HG03103 (cell line): Measurements from ENCODE around the gene MCL1.
"Not testable (repeated sequence)": the region's sequence is repeated elsewhere in the genome, so short reads cannot be mapped to it uniquely, and the experiment has no call there.

Experiments
- ATAC-seq: cut with Tn5 transposase; IDR thresholded peaks from one replicate; pipeline ENCODE4 v1.9.1; 2021; ENCODE audit warnings: low read depth; ENCODE audit not compliant: unreplicated experiment

The MCL1 gene

GRCh38 chr1:150579110-150579944 lies at the start of gene MCL1:
Gene MCL1 (minus strand): TSS chr1:150579610. CDS start chr1:150579530, 80 bp downstream.
- ATAC-seq: peak; percentile 80

- ATAC-seq: no peak
Observed at GRCh38 chr1:150628766-150629114, 49.3 kb upstream of the MCL1 start.

GRCh38 chr1:150627826-150628410 lies 48.5 kb upstream of the MCL1 start:
- ATAC-seq: no peak

GRCh38 chr1:150626150-150626549 lies 46.7 kb upstream of the MCL1 start:
- ATAC-seq: no peak

GRCh38 chr1:150624546-150624945 lies 45.1 kb upstream of the MCL1 start:
- ATAC-seq: not testable (repeated sequence)

GRCh38 chr1:150624134-150624533 lies 44.7 kb upstream of the MCL1 start:
- not testable (repeated sequence) for ATAC-seq

GRCh38 chr1:150622303-150622975 lies 43.0 kb upstream of the MCL1 start:
- ATAC-seq: no peak

- ATAC-seq: no peak
Observed at GRCh38 chr1:150621497-150622302, 42.3 kb upstream of the MCL1 start.

GRCh38 chr1:150620919-150621318 lies 41.5 kb upstream of the MCL1 start:
- ATAC-seq: no peak

- no peak for ATAC-seq
Observed at GRCh38 chr1:150619576-150620509, 40.4 kb upstream of the MCL1 start.

GRCh38 chr1:150615346-150616201 lies 36.2 kb upstream of the MCL1 start:
- ATAC-seq: no peak

- ATAC-seq: no peak
Observed at GRCh38 chr1:150613061-150613920, 33.9 kb upstream of the MCL1 start.

- ATAC-seq: no peak
Observed at GRCh38 chr1:150612014-150612345, 32.6 kb upstream of the MCL1 start.

GRCh38 chr1:150610576-150610975 lies 31.2 kb upstream of the MCL1 start:
- ATAC-seq: no peak

- no peak for ATAC-seq
Observed at GRCh38 chr1:150609732-150610131, 30.3 kb upstream of the MCL1 start.

- ATAC-seq: no peak
Observed at GRCh38 chr1:150606463-150607142, 27.2 kb upstream of the MCL1 start.

- ATAC-seq: not testable (repeated sequence)
Observed at GRCh38 chr1:150605451-150605731, 26.0 kb upstream of the MCL1 start.

GRCh38 chr1:150604226-150604588 lies 24.8 kb upstream of the MCL1 start:
- no peak for ATAC-seq
